PFSK-1 (cell line): Measurements from ENCODE around the gene WDPCP.

Experiments used
- POLR2AphosphoS5 ChIP-seq: IDR thresholded peaks from 2 replicates; pipeline ENCODE4 v1.6.1; 2012; ENCODE audit warnings: low read depth, mild to moderate bottlenecking, control low read depth, low read length, moderate library complexity
- SIN3A ChIP-seq: IDR thresholded peaks from 2 replicates; pipeline ENCODE4 v1.6.1; 2012; ENCODE audit warnings: mild to moderate bottlenecking, low read length, moderate library complexity, borderline replicate concordance; ENCODE audit not compliant: insufficient read depth

DNA sequence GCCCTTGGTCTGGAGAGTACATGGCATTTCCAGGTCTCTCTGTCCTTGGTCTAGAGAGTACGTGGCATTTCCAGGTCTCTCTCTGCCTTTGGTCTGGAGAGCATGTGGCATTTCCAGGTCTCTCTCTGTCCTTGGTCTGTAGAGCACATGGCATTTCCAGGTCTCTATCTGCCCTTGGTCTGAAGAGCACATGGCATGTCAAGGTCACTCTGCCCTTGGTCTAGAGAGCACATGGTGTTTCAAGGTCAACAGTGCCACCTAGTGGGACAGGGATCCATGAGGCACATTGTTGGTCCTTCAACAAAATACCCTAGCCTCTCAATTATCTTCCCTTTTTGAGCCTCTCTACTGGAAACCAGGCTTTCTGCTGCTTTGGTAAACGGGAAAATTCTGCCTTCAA, 287.4 kb downstream of the WDPCP start:
- TF ChIP-seq SIN3A (no peak), POLR2AphosphoS5 (no peak)
